DND-41 (cell line): ENCODE results near the gene CTRB2.

Experiments
- EZH2 ChIP-seq: IDR thresholded peaks from 3 replicates; pipeline ENCODE4 v1.6.1; 2012; ENCODE audit warnings: borderline replicate concordance, low read depth, mild to moderate bottlenecking, moderate library complexity, low read length, inconsistent platforms; ENCODE audit not compliant: severe bottlenecking
- TF ChIP-seq, protein P1 (sequence below): IDR thresholded peaks from 2 replicates; pipeline ENCODE4 v1.5.1; 2012; ENCODE audit warnings: borderline replicate concordance, low read length, moderate library complexity, mild to moderate bottlenecking; ENCODE audit not compliant: poor library complexity, severe bottlenecking; ENCODE audit errors: extremely low read depth

GRCh38 chr16:75217389-75217851 is 10.5 kb upstream of the CTRB2 start:
- TF ChIP-seq, protein P1, sequence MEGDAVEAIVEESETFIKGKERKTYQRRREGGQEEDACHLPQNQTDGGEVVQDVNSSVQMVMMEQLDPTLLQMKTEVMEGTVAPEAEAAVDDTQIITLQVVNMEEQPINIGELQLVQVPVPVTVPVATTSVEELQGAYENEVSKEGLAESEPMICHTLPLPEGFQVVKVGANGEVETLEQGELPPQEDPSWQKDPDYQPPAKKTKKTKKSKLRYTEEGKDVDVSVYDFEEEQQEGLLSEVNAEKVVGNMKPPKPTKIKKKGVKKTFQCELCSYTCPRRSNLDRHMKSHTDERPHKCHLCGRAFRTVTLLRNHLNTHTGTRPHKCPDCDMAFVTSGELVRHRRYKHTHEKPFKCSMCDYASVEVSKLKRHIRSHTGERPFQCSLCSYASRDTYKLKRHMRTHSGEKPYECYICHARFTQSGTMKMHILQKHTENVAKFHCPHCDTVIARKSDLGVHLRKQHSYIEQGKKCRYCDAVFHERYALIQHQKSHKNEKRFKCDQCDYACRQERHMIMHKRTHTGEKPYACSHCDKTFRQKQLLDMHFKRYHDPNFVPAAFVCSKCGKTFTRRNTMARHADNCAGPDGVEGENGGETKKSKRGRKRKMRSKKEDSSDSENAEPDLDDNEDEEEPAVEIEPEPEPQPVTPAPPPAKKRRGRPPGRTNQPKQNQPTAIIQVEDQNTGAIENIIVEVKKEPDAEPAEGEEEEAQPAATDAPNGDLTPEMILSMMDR: no peak
- no peak for TF ChIP-seq EZH2
